HK-2 (cell line): ENCODE data around the gene VPS35.
"Not testable (repeated sequence)": the region's sequence is repeated elsewhere in the genome, so short reads cannot be mapped to it uniquely, and the experiment has no call there.

Source experiments
- DNase-seq: peaks from one replicate; pipeline ENCODE4 v3.0.0-alpha.2; 2018; ENCODE audit not compliant: unreplicated experiment

VPS35 gene

DNA sequence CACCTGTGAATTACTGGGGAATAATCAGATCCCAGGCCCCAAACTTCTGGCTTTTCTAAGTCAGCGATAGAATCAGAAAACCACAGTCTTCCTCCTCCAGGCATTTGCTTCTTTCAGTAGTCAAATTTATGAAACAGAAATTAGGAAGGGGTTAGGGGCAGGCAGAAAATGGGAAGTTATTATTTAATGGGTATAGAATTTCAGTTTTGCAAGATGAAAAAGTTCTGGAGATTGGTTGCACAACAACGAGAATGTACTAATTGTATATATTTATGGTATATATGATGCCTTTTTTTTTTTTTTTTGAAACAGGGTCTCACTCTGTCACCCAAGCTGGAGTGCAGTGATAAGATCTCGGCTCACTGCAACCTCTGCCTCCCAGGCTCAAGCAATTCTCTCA lies 23.9 kb upstream of the VPS35 start:
- DNase-seq: no peak

DNA sequence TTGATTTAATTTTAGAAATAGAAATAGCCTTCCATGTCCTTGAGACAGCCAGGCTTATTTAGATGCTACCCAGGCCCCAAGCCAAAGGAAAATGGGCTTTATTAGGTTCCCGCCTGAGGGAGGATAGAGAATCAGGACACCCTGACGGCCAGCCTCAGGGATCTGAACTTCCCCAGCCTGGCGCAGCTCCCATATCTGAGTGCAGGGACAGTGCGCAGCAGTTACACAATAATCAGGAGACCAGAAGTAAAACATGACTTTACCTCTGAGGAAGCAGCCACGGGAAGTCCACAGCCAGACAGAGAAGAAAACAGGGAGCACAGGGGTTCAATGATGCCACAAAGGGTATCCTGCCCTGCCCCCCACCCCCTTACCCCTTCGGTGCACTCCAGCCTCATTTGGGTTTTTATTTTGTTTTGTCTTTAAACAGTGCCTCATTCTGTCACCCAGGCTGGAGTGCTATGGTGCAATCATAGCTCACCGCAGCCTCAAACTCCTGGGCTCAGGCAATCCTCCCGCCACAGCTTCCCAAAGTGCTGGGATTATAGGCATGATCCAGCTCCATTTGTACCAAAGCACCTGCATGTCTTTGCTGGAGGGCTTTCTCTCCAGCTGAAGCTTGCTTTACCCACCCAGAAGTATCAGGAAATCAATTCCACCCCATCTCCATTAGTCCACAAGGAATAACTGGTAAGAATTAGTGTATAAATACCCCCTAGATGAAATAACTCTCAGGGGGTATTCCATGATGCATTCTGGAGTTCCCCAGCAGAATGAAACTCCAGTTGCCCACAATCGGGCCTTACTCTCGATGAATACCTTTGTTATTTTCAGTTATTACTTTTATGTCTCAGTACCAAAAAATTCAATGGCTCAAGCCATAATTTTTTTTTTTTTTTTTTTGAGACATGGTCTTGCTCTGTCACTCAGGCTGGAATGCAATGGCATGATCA lies 22.4 kb upstream of the VPS35 start:
- DNase-seq: no peak

DNA sequence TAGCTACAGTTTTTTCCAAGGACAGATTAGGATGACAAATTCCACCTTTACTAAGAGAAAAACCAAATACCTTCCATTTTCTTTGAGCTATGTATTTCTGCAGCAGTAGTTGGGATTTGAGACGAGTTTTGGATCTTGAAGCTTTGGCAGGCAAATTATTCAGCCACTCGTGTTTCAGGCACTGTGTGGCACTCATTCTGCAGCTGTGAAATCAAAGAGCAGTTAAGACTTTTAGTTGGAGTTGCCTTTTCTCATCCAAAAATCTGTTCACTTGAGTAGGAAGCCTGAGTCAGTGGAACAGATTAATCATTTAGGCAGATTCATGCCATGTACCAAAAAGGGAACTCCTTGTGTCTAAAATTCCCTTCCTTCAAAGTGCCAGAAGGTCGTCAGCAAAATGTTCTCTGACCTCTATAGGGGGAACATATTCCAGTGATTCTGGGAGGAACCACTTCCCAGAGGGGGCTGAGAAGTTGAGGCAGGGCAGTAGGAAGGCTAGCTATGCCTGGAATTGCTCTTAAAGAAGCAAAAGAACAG lies 20.6 kb upstream of the VPS35 start:
- no peak for DNase-seq

DNA sequence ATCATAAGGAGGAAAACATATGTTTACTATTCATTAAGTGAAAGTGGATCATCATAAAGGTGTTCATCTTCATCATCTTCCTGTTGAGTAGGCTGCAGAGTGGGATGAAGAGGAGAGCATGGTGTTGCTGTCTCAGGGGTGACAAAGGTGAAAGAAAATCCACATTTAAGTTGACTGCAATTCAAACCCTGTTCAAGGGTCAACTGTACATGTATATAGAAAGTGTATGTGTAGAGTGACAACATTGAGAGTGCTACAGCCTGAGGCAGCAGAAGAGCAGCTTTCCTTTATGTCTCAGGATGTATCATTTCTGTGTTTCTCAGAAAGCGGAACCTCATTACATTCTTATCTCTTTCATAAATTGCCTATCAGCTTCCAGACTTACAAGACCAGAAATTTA lies 17.7 kb upstream of the VPS35 start:
- no peak for DNase-seq

DNA sequence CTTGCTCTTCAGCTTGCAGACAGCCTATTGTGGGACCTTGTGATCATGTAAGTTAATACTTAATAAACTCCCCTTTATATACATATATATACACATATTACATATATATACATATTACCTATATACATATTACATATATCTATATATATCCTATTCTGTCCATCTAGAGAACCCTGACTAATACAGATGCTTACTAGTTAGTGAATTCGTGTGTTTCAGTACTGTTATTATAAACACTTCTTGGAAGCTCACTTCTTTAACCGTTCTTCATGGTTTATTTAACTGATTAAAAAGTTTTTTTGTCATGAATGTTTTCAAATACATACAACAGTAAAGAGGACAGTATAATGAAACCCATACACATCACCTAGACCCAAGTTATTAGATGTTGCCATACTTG lies 13.1 kb upstream of the VPS35 start:
- no peak for DNase-seq

DNA sequence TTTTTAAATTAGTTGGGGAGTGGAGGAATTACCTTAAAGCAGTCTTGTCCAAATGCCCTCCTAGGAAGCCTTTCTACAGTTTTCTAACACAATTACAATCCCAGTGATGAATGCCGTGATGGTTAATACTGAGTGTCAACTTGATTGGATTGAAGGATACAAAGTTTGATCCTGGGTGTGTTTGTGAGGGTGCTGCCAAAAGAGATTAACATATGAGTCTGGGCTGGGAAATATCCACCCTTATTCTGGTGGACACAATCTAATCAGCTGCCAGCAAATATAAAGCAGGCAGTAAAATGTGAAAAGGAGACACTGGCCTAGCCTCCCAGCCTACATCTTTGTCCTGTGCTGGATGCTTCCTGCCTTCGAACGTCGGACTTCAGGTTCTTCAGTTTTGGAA lies 12.6 kb upstream of the VPS35 start:
- DNase-seq: no peak

DNA sequence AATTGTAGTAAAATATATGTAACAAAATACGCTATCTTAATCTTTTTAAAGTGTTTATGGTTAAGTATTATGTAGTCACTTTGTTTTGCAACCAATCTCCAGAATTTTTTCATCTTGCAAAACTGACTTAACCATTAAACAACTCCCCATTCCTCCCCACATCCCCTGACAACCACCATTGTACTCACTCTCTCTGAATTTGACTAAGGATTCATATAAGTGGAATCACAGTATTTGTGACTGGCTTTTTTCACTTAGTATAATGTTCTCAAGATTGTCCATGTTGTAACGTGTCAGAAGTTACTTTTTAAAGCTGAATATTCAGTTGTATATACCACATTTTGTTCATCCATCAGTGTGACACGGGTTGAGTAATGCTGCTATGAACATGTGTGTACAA lies 11.1 kb upstream of the VPS35 start:
- DNase-seq: no peak

DNA sequence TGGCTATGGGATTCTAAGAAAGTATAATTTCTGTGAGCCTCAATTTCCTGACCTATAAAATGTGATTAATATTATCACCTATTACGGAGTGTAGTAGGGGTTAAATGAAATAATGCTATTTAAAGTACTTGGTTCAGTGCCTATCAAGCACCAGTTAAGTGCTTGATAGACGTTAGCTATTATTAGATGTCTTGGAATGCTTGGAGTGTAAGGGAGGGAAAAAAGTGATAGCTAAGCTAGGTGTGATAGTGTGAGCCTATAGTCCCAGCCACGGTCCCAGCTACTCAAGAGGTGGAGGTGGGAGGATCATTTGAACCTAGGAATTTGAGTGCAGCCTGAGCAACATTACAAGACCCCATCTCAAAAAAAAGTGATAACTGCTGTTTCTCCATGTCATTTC lies 8.0 kb upstream of the VPS35 start:
- no peak for DNase-seq

DNA sequence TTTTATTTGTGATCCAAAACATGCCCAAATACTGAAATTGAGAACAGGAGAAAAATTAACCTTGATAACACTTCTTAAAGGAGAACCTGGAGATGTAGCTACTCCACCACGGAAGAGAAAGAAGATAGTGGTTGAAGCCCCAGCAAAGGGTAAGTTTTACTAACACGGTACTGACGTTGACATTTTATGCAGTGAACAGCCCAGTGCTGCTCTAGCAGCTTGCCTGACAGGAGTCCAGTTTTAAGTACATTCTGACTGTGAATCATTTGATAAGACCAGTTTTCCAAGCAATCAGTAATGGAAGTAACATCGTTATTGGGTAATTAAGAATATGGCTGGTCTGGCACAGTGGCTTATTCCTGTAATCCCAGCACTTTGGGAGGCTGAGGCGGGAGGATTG lies 7.0 kb upstream of the VPS35 start:
- DNase-seq: no peak

DNA sequence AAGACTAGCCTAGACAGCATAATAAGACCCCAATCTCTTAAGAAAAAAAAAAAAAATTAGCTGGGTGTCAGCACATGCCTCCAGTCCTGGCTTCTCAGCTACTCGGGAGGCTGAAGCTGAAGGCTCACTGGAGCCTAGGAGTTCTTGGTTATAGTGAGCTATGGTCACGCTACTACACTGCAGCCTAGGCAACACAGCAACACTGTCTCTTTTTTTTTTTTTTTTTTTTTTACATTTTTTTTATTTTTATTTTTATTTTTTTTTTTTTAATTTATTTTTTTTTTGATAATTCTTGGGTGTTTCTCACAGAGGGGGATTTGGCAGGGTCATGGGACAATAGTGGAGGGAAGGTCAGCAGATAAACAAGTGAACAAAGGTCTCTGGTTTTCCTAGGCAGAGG lies 4.6 kb upstream of the VPS35 start:
- DNase-seq: no peak

DNA sequence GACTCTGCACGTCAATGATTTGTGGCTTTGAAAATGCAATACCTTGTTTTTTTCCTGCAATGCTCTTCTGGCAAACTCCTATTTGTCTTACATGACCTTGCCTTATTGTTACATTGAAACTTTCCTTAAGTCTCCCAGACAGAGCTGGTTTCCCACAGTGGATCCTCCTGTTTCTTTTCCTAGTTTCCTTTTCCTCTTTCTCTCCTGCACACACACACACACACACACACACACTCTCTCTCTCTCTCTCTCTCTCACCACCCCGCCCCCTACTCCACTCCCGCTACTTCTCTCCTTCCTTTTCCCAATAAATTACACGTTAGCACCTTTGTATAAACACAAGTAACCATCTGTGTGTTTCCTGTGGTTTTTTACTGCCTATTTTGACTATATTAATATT lies 2.7 kb upstream of the VPS35 start:
- no peak for DNase-seq

DNA sequence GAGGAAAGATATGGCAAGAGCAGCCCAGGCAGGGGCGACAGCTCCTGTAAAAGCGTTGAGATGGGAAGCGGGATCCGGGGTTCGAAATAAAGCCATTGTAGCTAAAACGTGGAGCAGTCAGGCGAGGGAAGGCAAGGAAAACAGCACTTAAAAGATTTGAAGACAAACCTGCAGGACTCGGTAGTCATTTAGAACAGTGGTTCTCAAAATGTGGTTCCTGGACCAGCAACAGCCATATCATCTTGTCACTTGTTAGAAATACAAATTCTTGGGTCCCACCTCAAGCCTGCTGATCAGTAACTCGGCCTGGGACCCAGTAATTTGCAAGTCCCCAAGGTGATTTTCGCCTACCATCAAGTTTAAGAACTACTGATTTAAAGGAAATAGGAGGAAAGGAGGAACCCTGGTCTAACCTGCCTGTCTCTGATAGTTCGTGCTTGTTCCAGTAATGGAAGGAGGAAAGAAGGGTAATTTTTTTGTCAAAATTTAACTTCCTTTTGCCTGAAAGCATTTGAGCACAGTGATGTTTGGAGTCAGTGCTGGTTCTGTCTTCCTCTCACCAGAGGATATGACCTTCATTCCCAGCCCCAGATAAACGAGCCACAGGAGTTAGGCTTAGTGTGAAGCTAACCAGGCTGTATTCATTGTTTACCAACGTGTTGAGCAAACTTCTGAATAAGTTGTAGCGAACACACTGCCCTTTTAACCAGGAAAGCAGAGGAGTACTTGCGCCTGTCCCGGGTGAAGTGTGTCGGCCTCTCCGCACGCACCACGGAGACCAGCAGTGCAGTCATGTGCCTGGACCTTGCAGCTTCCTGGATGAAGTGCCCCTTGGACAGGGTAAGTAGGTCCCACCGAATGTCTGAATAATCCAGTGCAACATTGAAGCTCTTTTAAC lies 1.6 kb upstream of the VPS35 start:
- peak; percentile 6 for DNase-seq

DNA sequence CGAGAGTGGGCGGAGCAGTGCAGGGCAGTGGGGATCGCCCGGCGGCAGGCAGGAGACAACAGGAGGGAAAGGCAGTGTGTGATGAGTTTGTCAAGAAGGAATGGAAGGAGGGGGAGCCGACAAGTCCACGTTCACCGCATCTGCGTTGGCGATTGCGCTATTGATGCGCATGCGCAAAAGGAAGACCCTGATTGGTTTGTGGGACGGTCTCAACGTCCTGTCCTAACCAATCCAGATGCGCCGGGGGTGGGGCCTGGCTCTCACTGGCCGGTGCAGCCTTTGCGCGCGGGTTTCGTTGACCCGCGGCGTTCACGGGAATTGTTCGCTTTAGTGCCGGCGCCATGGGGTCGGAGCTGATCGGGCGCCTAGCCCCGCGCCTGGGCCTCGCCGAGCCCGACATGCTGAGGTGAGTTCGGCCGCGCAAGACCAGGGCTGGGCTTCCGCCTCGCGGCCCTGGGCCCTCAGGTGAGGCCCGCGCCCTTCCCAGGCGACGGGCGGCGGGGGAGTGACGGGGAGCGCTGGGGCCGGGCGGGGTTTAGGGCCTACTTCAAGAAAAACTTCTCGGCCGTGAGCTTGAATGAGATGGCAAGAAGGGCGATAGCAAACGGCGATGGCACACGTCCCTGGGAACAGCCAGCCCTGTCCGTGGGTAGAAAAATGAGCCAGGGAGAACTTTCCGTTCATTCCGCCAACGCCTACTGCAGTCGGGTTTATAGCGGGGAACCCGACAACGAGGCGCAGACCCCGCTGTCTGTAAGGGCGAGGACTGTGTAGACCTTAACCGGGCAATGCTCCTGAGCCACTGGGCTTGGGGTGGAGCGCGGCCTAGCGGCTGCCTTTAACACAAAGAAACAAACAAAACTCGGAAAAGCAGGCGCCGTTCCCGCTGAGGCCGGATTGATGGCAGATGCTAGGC lies 645 bp upstream of the VPS35 start, which contains the start of gene ORC6:
TSS of gene ORC6 (plus strand) at position 295 of the 916 bp plus-strand sequence. CDS start at position 342, 47 bp downstream.
- peak; percentile 98 for DNase-seq

DNA sequence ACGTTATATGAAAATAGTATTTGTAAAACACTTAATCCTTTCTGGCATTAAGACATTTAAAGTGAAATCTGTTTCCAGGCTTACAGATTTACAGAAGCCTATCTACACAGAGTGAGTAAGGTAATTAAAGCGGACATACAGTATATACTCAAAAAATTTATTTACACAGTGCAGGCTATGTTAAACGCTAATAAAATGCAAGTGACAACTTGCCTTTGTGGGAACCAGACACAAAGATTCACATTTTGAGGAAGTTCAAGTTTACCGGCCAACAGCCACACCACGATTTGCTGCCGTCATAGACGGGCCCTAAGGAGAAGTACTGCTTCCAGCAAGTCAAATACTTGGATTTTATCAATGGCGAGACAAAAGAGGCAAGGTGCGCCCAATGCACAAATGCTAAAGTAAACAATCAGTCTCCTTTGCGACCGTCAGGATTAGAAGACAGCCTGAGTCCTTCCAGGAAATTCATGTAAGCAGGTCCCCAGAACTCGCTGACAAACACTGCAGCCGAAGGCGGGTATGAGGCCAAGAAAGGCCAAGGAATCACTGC lies 801 bp downstream of the VPS35 start:
- no peak for DNase-seq

DNA sequence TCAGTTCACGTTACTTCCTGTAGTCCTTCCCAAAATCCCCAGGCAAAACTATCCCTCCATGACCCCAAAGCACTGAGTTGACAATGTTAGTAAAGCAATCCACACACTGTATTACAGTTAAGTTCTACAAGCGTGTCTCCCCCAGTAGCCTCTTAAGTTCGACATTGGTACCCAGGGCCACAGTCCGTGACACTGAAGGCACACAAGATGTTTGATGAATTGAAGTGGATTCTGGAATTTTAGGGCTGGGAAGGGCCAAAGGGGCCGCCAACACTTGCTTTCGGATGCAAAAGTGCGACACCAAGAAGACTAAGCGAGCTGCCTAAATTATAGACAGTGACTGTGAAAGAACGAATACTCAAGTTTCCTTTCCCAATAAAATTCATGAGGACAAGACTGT lies 1.5 kb downstream of the VPS35 start:
- no peak for DNase-seq

DNA sequence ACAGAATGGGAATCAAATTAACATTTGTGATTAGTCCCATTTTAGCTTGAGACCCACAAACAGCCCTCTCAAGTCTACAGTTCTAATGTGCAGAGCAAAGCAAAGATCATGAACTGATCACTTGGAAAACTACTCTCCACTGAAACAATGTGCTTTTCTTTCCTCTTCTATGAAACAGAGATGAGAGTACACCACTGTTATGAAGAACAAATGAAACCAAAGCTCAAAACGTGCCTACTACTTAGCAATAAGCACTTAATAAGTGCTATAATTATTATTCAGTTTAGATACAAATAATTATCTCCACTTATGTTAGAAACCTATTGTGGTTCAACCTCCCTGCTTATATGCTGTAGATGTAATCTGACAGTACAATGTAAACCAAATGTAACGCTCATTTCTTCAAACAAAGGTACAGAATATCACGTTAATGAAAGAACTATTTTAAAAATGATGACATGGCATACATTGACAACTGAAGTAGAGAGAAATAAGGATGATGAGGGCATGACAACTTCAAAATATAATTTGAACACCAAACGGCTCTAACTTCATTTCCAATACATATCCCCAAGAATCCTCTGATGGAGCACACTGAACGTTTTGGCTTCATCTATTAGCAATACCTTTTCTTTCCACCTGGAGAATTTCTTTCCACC lies 2.0 kb downstream of the VPS35 start:
- DNase-seq: no peak

DNA sequence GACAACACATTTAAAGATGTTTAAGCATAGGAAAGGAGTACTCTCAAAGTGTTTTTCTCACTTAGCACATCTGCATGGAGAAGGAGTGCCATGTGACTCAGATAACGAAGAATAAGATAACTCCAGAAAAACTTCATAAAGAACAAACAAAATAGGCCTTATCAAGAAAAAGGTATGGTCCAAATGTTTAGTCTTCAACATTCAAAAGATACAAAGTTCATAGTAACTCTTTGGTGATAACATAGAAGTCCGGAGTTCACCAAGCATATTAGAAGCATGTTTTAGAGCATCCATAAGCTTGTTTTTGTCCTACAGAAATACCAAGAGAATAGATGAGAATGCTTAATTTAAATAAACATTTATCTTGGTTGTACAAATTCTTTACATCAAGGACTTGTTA lies 7.1 kb downstream of the VPS35 start:
- not testable (repeated sequence) for DNase-seq

DNA sequence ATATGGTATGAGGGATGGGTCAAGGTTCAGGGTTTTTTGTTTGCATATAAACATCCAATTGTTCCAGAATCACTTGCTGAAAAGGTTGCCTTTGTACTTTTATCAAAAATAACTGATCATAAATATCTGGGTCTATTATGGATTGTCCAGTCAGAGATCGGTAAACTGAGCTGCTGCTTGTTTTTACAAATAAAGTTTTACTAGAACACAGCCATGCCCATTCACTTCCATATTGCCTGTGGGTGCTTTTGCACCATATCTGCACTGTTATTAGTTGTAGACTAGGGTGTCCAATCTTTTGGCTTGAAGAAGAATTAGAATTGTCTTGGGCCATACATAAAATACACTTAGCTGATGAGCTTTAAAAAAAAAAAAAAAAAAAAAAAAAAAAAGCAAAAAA lies 11.0 kb downstream of the VPS35 start:
- not testable (repeated sequence) for DNase-seq

DNA sequence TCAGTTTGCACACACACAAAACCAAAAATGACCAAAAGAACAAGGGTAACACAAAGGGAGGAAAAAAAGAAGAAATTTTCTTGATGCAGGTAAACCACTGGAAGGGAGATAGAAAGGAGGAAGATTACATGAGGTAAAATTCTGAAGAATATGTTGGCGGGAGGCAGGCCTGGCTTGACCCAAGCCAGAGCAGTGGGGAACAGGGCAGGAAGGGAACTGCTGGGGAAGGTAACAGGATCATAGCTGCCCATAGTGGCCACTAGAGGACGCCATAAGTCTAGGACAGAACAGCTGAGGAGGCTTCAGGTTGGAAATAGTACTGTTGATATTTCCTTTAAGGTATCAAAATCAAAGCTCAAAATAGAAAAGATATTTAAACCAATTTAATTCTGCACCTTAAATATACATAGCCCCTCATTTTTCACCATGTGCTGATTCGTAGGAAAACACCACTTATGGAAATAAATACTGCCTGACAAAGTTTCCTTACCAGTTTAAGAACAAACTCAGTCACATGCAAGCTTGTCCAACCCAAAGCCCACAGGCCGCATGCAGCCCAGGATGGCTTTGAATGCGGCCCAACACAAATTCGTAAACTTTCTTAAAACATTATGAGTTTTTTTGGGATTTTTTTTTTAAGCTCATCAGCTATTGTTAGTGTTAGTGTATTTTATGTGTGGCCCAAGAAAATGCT lies 15.5 kb downstream of the VPS35 start:
- peak; percentile 35 for DNase-seq

DNA sequence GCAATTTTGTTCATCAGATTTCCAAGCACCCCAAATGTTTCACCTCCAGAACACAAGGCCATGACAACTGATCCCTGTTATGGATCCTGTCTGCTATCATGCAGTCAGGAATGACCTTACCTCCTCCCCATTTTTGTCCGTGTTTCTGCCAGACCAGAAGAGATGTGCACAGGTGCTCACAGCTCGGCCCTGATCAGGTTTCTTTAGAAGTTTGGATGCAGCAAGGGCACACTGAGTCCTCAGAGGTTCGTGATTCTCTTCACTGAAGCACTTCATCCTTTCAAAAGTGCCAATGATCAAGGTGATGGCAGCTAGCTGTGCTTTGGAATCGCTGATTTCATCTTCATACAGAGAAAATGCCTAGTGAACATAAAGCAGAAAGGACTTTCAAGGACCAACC lies 26.9 kb downstream of the VPS35 start:
- no peak for DNase-seq
